NCI-H1048 (cell line): Measurements from ENCODE around the gene FSTL4.

Experiments used
- DNase-seq: peaks from one replicate; lab custom pipeline; 2025; lab: John Stamatoyannopoulos, UW

FSTL4 gene

DNA sequence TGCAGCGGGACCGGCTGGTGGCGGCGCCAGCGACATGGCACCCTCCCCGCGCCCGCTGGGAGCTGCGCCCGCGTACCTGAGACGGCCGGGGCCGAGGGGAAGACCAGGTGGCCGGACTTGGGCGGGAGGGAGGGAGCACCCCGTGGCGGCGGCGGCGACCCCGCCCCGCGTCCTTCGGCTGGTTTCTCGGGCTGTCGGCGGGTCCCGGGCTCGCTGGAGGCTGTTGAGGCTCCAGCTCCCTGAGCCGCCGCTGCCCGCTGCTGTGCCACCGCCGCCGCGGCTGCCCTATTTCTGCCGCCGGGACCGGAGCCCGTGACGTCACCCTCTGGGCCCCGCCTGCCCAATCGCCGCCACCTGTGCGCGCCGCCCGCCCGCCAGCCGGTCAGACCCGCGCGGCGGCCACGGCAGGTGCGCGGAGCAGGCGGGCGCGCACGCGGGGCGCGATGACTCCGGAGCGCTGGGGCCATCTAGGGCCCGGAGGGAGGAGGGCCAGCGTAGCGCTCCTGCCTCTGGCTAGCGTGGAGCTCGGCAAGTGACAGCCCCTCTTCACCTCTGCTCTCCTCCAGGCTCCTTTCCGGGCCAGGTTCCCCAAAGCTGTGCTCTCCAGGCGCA is at the start of gene FSTL4:
Gene FSTL4 (minus strand): TSS at position 293 of the 612 bp plus-strand sequence.
- no peak for DNase-seq

GRCh38 chr5:133661389-133661788 is 49.0 kb upstream of the FSTL4 start:
- no peak for DNase-seq

DNA sequence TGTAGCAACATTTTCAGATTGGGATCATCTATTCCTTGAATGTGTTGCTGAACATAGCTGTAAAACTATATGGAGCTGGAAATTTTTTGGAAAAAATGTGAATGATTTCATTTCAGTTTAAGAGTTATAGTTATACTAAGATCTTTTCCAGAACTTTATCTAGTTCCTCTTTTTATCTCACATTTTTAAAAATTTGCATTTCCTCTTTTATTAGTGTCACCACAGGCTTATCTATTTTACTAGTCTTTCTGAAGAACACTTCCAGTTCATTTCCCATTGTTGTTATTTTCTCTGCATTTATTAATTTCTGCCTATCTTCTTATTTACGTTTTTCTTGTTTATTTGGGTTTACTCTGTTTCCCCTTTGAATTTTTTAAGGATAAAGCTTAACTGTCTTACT is 46.0 kb upstream of the FSTL4 start:
- DNase-seq = no peak

GRCh38 chr5:133657036-133657435 is 44.7 kb upstream of the FSTL4 start:
- DNase-seq = no peak

GRCh38 chr5:133655966-133656365 is 43.6 kb upstream of the FSTL4 start:
- no peak for DNase-seq

GRCh38 chr5:133653760-133654049 is 41.4 kb upstream of the FSTL4 start:
- DNase-seq = no peak

- DNase-seq = no peak
Observed at GRCh38 chr5:133652951-133653759, 40.8 kb upstream of the FSTL4 start.

- DNase-seq = no peak
Observed at GRCh38 chr5:133644000-133644865, 31.9 kb upstream of the FSTL4 start.

DNA sequence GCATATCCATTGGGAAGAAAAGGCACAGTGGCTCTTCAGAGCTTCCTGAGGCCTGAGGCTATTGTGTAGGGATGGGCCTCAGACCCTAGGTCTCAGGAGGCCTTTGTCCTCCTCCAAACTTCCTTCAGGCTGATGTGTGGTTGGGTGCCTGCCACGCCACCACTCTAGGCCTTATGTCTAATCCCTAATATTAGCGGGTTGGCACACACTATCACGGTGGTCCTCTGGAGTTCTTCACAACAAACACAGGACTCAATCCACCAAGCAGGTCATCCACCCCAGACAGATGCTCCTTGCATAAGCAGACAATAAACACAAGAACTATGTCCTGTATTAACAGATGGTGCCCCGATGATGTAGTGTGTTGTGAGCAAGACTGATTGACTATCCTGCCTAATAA is 31.0 kb upstream of the FSTL4 start:
- DNase-seq = no peak

- DNase-seq = no peak
Observed at GRCh38 chr5:133642153-133642722, 29.9 kb upstream of the FSTL4 start.

- DNase-seq = no peak
Observed at GRCh38 chr5:133641683-133642082, 29.3 kb upstream of the FSTL4 start.

- DNase-seq = no peak
Observed at GRCh38 chr5:133639850-133640528, 27.6 kb upstream of the FSTL4 start.

DNA sequence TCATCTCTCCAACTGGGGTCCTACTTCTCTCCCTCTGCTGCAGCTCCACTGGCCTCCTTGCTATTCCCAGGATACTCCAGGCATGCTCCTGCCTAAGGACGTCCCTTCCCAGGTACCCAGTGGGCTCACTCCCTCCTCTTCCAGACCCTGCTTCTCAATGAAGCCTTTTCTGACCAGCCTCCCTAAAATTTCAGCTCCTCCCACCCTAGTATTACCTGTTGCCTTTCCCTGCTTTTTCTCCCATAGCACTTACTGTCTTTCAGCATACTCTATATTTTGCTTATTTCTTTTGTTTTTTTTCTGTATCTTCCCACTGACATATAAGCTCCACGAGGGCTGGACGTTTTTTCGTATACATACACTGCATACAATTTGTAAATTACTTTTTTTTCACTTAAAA is 26.1 kb upstream of the FSTL4 start:
- no peak for DNase-seq

DNA sequence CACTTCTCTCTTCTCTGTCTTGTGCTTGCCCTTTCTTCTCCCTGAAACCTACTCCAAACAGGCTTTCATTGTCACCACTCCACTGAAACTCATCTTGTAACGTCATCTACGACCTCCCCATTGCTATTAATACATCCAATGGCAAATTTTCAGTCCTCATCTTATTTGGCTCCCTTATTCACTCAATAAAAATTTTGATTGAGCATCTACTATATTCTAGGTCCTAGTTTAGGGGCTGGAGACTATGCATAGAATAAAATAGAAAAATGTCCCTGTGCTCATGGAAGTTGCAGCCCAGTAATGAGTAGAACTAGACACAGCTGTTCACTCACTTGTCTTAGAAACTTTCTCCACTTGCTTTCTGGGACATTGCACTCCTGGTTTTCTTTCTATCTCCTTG is 24.9 kb upstream of the FSTL4 start:
- no peak for DNase-seq

DNA sequence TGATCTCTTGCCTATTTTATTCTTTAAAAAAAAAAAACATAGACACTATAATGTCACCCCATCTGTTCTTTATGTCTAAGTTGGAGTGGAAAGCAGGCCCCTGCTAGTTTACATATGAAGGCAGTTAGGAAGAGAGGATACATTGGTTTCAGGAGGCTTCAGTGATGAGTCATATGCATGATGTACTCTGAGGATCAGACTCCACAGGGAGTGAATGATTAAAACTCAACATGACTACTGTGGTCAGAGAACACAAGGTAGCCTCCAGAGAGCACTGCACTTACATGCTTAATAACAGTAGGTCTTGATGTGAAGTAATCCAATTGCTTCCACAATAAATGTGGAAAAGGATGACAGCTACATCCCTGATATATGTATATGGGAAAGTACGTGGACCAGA is 22.7 kb upstream of the FSTL4 start:
- DNase-seq = no peak

GRCh38 chr5:133627180-133627579 is 14.8 kb upstream of the FSTL4 start:
- no peak for DNase-seq

DNA sequence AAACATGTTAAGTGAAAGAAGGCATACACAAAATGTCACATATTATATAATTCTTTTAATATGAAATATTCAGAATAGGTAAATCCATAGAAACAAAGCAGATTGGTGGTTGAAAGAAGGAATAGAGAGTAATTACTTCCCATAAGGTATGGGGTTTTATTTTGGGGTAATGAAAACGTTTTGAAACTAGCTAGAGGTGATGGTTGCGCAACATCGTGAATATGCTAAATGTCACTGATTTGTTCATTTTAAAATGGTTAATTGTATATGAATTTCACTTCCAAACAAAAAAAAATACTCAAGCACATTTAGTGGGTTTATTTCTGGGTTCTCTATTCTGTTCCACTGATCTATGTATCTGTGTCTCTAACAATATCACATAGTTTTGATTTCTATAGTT is 12.0 kb upstream of the FSTL4 start:
- no peak for DNase-seq

- DNase-seq = no peak
Observed at GRCh38 chr5:133618141-133618540, 5.8 kb upstream of the FSTL4 start.

- no peak for DNase-seq
Observed at GRCh38 chr5:133613743-133614142, 1.4 kb upstream of the FSTL4 start.

GRCh38 chr5:133613184-133613583 is 843 bp upstream of the FSTL4 start:
- DNase-seq = no peak

DNA sequence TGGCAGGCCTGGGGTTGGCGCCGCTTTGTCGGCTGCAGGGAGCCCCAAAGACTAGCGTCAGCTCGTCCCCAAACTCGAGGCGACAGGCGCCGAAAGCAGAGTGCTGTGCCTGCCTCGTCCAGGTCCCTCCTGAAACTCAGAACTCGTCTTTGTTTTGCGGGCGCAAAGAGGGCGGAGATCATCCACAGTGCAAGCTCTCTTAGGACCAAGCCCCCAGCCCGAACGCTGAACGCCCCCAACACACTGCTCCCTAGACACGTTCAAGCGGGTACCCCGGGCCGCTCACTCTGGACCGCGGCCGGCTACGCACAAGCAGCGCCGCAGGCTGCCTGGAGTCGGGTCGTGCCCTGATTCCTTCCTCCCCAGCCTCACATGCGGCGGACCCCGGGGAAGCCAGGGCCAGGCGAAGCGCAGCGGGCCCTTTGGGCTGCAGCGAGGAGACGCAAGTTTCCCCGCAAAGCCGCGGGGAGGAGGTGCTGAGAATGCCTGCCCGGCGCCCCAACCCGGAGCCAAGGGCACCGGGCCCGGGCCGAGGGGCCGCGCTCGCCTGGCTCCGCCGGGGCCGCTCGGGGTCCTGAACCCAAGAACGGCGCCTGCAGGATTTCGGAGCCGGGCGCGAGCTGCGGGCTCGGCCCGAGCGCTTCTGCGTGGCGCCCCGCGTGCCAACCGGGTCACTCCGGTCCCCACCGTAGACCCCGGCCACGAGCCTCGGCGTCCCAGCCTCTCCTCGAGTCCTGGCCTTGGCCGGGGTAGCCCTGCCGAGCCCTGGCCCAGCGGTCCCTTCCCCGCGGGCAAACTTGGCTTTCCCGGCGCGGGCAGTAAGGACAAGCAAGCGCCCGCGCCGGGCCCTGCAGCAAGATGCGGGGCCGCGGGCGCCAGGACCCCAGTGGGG is 738 bp downstream of the FSTL4 start:
- DNase-seq = no peak
